ENCODE results near the gene BEX4. TPM values are rescaled to one million over a fixed set of nuclear protein-coding genes. Genes with fewer than 3 reads are reported as not detected.

BEX4 gene
- total RNA-seq, 4 donors from 2014 or later, result 72.2 to 123 (median 103) TPM

GRCh38 chrX:103240155-103240554 is 25.2 kb downstream of the BEX4 start:
- Histone ChIP-seq H3K27me3 (no peaks in the 10 kb centered on the region), H3K36me3 (no peaks in the 10 kb centered on the region), H3K27ac (no peak overlapping the region), H3K4me1 (no peaks in the 10 kb centered on the region), H3K9me3 (no peaks in the 10 kb centered on the region), H3K4me3 (replicated peaks in 1 of 3) (no peak overlapping the region)
- intact Hi-C loops (cut with DNase I), result no loop called here
- DNase-seq, result no peak
- no peak for TF ChIP-seq CTCF (IDR thresholded peaks at IDR 0.05)
- TF ChIP-seq POLR2A (IDR thresholded peaks at IDR 0.05), result no peak

GRCh38 chrX:103248553-103248952 is 33.6 kb downstream of the BEX4 start:
- TF ChIP-seq POLR2A (IDR thresholded peaks at IDR 0.05), result no peak
- peak in 3 of 6 experiments; percentile 32 to 42 (median 33) for TF ChIP-seq CTCF (IDR thresholded peaks at IDR 0.05)
- Histone ChIP-seq H3K27me3 (no peaks in the 10 kb centered on the region), H3K4me3 (replicated peaks in 1 of 3) (no peak overlapping the region), H3K9me3 (no peaks in the 10 kb centered on the region), H3K4me1 (no peaks in the 10 kb centered on the region), H3K36me3 (no peaks in the 10 kb centered on the region), H3K27ac (no peak overlapping the region)
- intact Hi-C loops (cut with DNase I), result no loop called here
- DNase-seq, result no peak

GRCh38 chrX:103249805-103250204 is 34.9 kb downstream of the BEX4 start:
- TF ChIP-seq CTCF (IDR thresholded peaks at IDR 0.05), result no peak
- no peak for TF ChIP-seq POLR2A (IDR thresholded peaks at IDR 0.05)
- Histone ChIP-seq H3K4me1 (no peaks in the 10 kb centered on the region), H3K36me3 (no peaks in the 10 kb centered on the region), H3K27ac (no peak overlapping the region), H3K4me3 (replicated peaks in 1 of 3) (no peak overlapping the region), H3K9me3 (no peaks in the 10 kb centered on the region), H3K27me3 (no peaks in the 10 kb centered on the region)
- 95% methylated on average over 1 of the region's 1 CpG for WGBS, 2 donors
- DNase-seq, result no peak
- intact Hi-C loops (cut with DNase I), result no loop called here

GRCh38 chrX:103250977-103251376 is 36.1 kb downstream of the BEX4 start:
- H3K27me3 ChIP-seq, result no peaks in the 10 kb centered on the region
- intact Hi-C loops (cut with DNase I), result no loop called here
- no peak for DNase-seq
- no peak overlapping the region for H3K27ac ChIP-seq
- WGBS, 2 donors, result 72 to 84% methylated on average over 5 of the region's 5 CpGs
- H3K36me3 ChIP-seq, result no peaks in the 10 kb centered on the region
- H3K9me3 ChIP-seq, result no peaks in the 10 kb centered on the region
- no peak for TF ChIP-seq POLR2A (IDR thresholded peaks at IDR 0.05)
- no peak for TF ChIP-seq CTCF (IDR thresholded peaks at IDR 0.05)
- no peaks in the 10 kb centered on the region for H3K4me1 ChIP-seq
- H3K4me3 ChIP-seq (replicated peaks in 1 of 3), result no peak overlapping the region

- intact Hi-C loops (cut with DNase I), result no loop called here
- H3K27ac ChIP-seq, result peak overlapping the region; percentile 55 to 88 (median 80)
These were observed 38.7 kb downstream of the BEX4 start for GRCh38 chrX:103253608-103254007.

More at GRCh38 chrX:103253608-103254007, 38.7 kb downstream of the BEX4 start:
- Histone ChIP-seq H3K9me3 (no peaks in the 10 kb centered on the region), H3K27me3 (no peaks in the 10 kb centered on the region), H3K4me1 (no peaks in the 10 kb centered on the region), H3K4me3 (replicated peaks in 1 of 3) (peak overlapping the region in 2 of 3 donors; percentile 10 to 39), H3K36me3 (no peaks in the 10 kb centered on the region)
- WGBS, 2 donors, result 23 to 24% methylated on average over 8 of the region's 8 CpGs
- TF ChIP-seq POLR2A (IDR thresholded peaks at IDR 0.05) (no peak), CTCF (IDR thresholded peaks at IDR 0.05) (no peak)
- peak in 1 of 2 donors; percentile 3 for DNase-seq

Data from thyroid gland (tissue), 4 donors.